GM21723 (cell line): ENCODE measurements around the gene NOL9.

ENCODE experiments used
- ATAC-seq: cut with Tn5 transposase; IDR thresholded peaks from one replicate; pipeline ENCODE4 v1.9.1; 2021; ENCODE audit warnings: mild to moderate bottlenecking, moderate library complexity; ENCODE audit not compliant: unreplicated experiment

NOL9 gene

DNA sequence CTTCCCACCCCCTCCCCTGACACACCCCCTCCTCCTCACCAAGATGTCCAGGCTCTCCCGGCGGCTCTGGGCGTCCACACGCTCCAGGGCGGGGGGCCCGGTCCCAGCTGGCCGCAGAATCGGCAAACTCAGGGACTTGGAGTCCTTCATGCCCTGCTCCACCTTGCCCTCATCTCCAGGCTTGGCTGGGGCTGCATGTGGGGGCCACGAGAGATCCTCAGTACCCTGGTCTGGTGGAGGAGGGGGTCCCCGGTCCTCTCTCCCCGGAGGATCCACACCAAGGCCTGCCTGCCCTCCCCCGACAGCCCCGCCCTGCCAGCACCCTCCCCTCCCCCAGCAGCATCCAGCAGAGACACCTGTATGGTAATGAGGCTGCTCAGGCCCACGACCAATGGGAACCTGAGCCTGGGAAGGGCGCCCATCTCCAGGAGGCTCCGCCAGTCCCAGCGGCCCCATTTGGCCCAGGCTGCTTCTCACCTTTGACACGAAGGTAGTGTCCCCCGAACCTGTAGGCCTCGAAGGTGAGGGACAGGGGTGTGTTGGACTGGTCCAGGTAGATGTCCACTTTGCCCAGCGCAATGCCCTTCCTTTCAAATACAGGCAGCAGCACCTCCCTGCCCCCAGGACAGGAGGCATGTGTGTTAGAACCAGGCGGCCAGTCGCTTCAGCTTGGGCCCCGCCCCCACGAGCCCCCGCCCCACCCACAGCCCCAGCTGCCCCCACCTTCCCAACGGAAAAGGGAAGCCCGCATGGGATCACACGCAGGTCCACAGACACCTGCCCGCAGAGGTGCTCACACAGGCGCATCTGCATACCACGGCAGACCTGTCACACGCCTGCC lies 80.1 kb downstream of the NOL9 start:
- no peak for ATAC-seq

DNA sequence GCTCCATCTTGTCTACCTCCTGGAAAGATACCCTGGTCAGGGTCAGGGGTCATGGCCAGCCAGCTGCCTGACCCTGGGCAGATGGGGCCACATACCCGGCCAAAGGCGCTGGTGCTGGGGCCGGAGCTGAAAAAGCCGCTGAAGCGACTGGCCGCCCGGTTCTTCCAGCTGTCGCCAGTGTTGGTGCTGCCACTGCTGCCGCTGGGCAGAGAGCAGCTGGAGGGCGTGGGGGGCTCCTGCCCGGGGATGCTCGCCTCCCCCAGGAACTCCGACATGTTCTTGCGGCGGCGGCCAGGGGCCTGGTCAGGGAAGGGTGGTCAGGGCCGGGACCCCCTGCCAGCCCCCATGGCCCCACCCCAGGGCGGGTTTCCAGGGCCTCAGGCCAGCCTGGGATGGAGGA lies 81.2 kb downstream of the NOL9 start:
- no peak for ATAC-seq

DNA sequence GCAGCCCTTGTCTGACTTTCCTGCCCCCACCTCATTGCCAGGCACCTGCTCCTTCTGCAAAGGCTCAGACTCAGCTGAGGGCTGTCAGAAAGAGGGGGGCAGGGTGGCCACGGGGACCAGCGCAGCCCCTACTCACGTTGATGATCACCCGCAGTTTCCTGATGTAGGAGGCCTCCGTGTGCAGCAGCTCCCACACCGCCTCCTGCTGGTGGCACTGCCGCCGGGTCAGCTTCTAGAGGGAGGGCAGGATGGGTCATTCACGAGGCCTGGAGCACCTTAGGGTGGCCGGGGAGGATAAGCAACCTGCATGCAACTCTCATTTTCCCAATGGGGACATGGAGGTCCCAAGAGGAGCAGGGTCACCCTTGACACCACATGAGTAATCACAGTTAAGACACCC lies 81.9 kb downstream of the NOL9 start:
- ATAC-seq = no peak

DNA sequence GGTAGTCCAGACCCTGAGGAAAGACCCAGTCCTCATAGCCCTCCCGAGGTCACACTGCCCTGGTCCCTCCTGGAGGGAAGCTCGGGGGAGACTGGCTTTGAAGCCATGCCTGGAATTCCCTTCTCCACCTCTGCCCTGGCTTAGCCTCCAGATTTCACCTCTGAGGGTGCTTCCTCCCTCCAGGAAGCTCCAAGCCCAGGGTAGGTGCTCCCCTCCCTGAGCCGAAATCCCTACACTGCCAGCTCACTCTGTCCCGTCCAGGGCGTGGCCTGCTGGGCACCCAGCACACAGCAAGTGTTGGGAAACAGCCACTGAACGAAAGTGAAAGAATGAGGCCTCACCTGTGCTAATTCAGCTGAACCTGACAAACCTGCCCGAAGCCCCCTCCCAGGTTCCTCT lies 82.3 kb downstream of the NOL9 start:
- ATAC-seq = no peak
